ENCODE measurements around the gene KRT77. TPM values are rescaled to one million over a fixed set of nuclear protein-coding genes. Genes with fewer than 3 reads are reported as not detected.
"Not testable (repeated sequence)": the region's sequence is repeated elsewhere in the genome, so short reads cannot be mapped to it uniquely, and the experiment has no call there.

The KRT77 gene
- total and polyA plus RNA-seq, 2 experiments from 2014 or later = not detected

DNA sequence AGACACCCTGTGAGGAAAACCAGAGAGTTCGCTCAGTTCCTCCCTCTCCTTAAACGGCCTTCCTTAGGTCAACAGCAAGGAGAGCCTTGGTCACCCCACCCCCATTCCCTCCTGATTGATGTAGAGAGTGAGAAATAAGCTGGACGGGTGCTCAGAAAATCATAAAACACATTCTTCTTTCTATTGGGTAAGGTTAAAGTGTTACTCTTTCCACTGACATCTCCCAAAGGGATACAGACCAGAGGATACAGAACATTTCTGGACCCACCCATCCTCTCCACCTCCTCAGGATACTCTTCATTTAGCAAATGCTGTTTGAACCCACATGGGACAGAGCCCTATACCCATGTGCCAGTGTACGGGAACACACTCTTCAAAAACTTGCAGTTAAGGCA lies 11.6 kb upstream of the KRT77 start:
- Histone ChIP-seq H3K27me3 (ENCODE audit: insufficient read depth) (peaks cover 40% of the 10 kb centered on the region), H3K4me2 (peak overlapping the region; percentile 83; the same call in 1 of the 2 replicates), H3K9me2 (ENCODE audit: insufficient read depth) (no peaks in the 10 kb centered on the region), H3F3A (replicated peaks; ENCODE audit: low read depth) (peaks cover 4% of the 10 kb centered on the region; the same call in 1 of the 2 replicates), H3K4me3 (peak overlapping the region; percentile 60; the same call in 1 of the 2 replicates), H4K20me1 (replicated peaks; ENCODE audit: insufficient read depth) (peaks cover 5% of the 10 kb centered on the region; the same call in 1 of the 2 replicates), H2AFZ (peak overlapping the region; percentile 98), H3K4me1 (ENCODE audit: insufficient read depth) (no peaks in the 10 kb centered on the region; the same call in 1 of the 2 replicates), H3K36me3 (ENCODE audit: insufficient read depth) (no peaks in the 10 kb centered on the region), H3K79me2 (replicated peaks; ENCODE audit: insufficient read depth) (no peaks in the 10 kb centered on the region), H3K27ac (ENCODE audit: low read depth) (no peak overlapping the region)
- H3K9me3 Mint-ChIP-seq = no peaks in the 10 kb centered on the region
- H3K36me3 Mint-ChIP-seq (ENCODE audit: low read depth) = no peaks in the 10 kb centered on the region
- TF ChIP-seq CREB1 (CRISPR knock-in tag; IDR thresholded peaks at IDR 0.05; ENCODE audit: low read depth) (no peak), POLR2AphosphoS5 (IDR thresholded peaks at IDR 0.05; ENCODE audit: low read depth) (no peak)
- TF ChIP-seq, protein P1, sequence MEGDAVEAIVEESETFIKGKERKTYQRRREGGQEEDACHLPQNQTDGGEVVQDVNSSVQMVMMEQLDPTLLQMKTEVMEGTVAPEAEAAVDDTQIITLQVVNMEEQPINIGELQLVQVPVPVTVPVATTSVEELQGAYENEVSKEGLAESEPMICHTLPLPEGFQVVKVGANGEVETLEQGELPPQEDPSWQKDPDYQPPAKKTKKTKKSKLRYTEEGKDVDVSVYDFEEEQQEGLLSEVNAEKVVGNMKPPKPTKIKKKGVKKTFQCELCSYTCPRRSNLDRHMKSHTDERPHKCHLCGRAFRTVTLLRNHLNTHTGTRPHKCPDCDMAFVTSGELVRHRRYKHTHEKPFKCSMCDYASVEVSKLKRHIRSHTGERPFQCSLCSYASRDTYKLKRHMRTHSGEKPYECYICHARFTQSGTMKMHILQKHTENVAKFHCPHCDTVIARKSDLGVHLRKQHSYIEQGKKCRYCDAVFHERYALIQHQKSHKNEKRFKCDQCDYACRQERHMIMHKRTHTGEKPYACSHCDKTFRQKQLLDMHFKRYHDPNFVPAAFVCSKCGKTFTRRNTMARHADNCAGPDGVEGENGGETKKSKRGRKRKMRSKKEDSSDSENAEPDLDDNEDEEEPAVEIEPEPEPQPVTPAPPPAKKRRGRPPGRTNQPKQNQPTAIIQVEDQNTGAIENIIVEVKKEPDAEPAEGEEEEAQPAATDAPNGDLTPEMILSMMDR (conservative IDR thresholded peaks at IDR 0.05; ENCODE audit: low read depth in 2 of 2) = no peak
- peak overlapping the region; percentile 28 for H3K4me3 Mint-ChIP-seq
- DNase-seq (ENCODE audit: low spot score) (no peak), ATAC-seq (no peak)
- peaks cover 3% of the 10 kb centered on the region; the same call in 2 of the 3 replicates for H3K4me1 Mint-ChIP-seq
- peaks cover 29% of the 10 kb centered on the region for H3K27me3 Mint-ChIP-seq (ENCODE audit: insufficient read depth, low read depth, poor library complexity)
- no peak overlapping the region for H3K27ac Mint-ChIP-seq

DNA sequence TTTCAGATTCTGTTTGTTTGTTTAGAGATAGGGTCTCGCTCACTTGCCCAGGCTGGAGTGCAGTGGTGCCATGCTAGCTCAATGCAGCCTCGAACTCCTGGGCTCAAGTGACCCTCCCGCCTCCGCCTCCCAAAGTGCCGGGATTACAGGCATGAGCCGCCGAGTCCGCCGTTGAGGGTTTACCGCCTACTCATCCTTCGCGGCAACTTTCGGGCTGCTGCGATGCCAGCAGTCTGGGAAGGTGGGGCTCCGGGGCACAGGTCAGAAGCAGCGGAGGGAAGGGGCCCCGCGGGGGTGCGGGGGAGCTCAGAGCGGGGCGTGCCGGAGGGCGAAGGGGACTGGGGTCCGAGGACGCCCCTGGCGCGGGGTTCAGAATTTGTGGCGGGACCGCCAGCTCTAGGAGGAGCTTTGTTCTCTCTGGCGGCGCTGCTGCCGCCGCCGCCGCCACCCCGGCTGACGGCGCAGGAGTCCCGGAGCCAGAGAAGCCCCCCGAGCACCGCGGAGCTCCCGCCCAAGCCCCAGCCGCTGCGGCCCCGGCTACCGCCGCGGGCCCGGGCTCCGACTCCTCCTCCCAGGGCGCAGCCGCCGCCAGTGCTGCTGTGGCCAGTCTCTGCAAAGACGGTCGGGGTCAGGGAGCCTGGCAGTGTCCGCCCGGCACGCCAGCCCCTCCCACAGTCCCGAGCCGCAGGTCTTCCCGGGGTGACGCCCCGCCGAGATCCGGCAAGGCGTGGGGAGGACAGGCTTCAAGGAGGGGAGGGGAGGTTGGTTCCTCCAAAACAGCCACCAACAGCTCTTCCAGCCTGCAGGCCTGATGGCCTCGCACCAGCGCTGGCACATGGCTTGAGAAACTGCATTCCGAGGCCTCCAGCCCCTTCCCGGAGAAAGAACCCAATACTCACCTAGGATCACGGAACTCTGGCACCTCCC lies 10.9 kb upstream of the KRT77 start:
- Histone ChIP-seq H3K79me2 (replicated peaks; ENCODE audit: insufficient read depth) (no peaks in the 10 kb centered on the region), H3K4me3 (peak overlapping the region; percentile 60), H3K4me2 (peak overlapping the region; percentile 83), H3K27ac (ENCODE audit: low read depth) (no peak overlapping the region), H3K27me3 (ENCODE audit: insufficient read depth) (peaks cover 40% of the 10 kb centered on the region), H3K36me3 (ENCODE audit: insufficient read depth) (no peaks in the 10 kb centered on the region), H2AFZ (peak overlapping the region; percentile 98), H4K20me1 (replicated peaks; ENCODE audit: insufficient read depth) (peaks cover 5% of the 10 kb centered on the region; the same call in 1 of the 2 replicates), H3K4me1 (ENCODE audit: insufficient read depth) (no peaks in the 10 kb centered on the region; the same call in 1 of the 2 replicates), H3F3A (replicated peaks; ENCODE audit: low read depth) (peaks cover 4% of the 10 kb centered on the region; the same call in 1 of the 2 replicates), H3K9me2 (ENCODE audit: insufficient read depth) (no peaks in the 10 kb centered on the region)
- DNase-seq (ENCODE audit: low spot score) = peak; percentile 69
- Mint-ChIP-seq H3K4me1 (peaks cover 3% of the 10 kb centered on the region; the same call in 2 of the 3 replicates), H3K9me3 (no peaks in the 10 kb centered on the region), H3K27me3 (ENCODE audit: insufficient read depth, low read depth, poor library complexity) (peaks cover 29% of the 10 kb centered on the region), H3K36me3 (ENCODE audit: low read depth) (no peaks in the 10 kb centered on the region), H3K4me3 (peak overlapping the region; percentile 71), H3K27ac (no peak overlapping the region)
- ATAC-seq = peak; percentile 91
- TF ChIP-seq, protein P2, sequence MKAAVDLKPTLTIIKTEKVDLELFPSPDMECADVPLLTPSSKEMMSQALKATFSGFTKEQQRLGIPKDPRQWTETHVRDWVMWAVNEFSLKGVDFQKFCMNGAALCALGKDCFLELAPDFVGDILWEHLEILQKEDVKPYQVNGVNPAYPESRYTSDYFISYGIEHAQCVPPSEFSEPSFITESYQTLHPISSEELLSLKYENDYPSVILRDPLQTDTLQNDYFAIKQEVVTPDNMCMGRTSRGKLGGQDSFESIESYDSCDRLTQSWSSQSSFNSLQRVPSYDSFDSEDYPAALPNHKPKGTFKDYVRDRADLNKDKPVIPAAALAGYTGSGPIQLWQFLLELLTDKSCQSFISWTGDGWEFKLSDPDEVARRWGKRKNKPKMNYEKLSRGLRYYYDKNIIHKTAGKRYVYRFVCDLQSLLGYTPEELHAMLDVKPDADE (IDR thresholded peaks at IDR 0.05) = no peak
- TF ChIP-seq JUNB (IDR thresholded peaks at IDR 0.05; ENCODE audit: unreplicated experiment) (no peak), EZH2 (IDR thresholded peaks at IDR 0.05; ENCODE audit: low read depth, unreplicated experiment) (no peak), POLR2AphosphoS5 (IDR thresholded peaks at IDR 0.05; ENCODE audit: low read depth) (no peak), ZNF331 (CRISPR knock-in tag; IDR thresholded peaks at IDR 0.05; ENCODE audit: low read depth) (no peak), EZH2phosphoT487 (IDR thresholded peaks at IDR 0.05; ENCODE audit: unreplicated experiment) (no peak)

DNA sequence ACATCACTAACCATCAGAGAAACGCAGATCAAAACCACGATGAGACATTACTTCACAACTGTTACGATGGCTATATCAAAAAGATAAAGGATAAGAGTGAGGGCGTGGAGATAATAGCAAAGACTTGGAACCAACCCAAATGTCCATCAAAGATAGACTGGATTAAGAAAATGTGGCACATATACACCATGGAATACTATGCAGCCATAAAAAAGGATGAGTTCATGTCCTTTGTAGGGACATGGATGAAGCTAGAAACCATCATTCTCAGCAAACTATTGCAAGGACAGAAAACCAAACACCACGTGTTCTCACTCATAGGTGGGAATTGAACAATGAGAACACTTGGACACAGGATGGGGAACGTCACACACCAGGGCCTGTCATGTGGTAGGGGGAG lies 8.8 kb upstream of the KRT77 start:
- H3K36me3 ChIP-seq (ENCODE audit: insufficient read depth); H3F3A ChIP-seq (replicated peaks; ENCODE audit: low read depth); H3K4me1 ChIP-seq (ENCODE audit: insufficient read depth); H2AFZ ChIP-seq; H3K9me3 Mint-ChIP-seq; H3K4me3 Mint-ChIP-seq; H3K9me2 ChIP-seq (ENCODE audit: insufficient read depth); H4K20me1 ChIP-seq (replicated peaks; ENCODE audit: insufficient read depth); DNase-seq (ENCODE audit: low spot score); ATAC-seq; H3K4me1 Mint-ChIP-seq; H3K79me2 ChIP-seq (replicated peaks; ENCODE audit: insufficient read depth); H3K4me2 ChIP-seq; H3K27ac Mint-ChIP-seq; H3K4me3 ChIP-seq; H3K36me3 Mint-ChIP-seq (ENCODE audit: low read depth); H3K27ac ChIP-seq (ENCODE audit: low read depth): not testable (repeated sequence)
- peaks cover 33% of the 10 kb centered on the region for H3K27me3 Mint-ChIP-seq (ENCODE audit: insufficient read depth, low read depth, poor library complexity)
- H3K27me3 ChIP-seq (ENCODE audit: insufficient read depth) = peaks cover 40% of the 10 kb centered on the region

All from GM23338 (cell line).